Heart right ventricle (tissue), 16 donors: Measurements from ENCODE around the gene COX7C. TPM values are rescaled to one million over a fixed set of nuclear protein-coding genes. Genes with fewer than 3 reads are reported as not detected.

Experiments
- ATAC-seq, 8 donors: fragments of 200-7000 bp; cut with Tn5 transposase; one replicate each; pipeline ENCODE4 v1.9.1; 2020; ENCODE audit warnings: mild to moderate bottlenecking in 8 of 8, moderate library complexity in 8 of 8, moderate number of reproducible peaks in 1 of 8
- DNase-seq, 2 donors: peaks; one replicate each; pipeline ENCODE4 v3.0.0-alpha.2; 2020
- H3K27ac ChIP-seq, 10 donors: fragments of 200-600 bp; sonication (generic) in 2 of 10; one replicate each; pipeline versions ENCODE4 v1.5.0 to v1.8.0; 2020 to 2022; ENCODE audit warnings: mild to moderate bottlenecking in 3 of 10
- H3K27me3 ChIP-seq, 7 donors: fragments of 200-600 bp; one replicate each; pipeline ENCODE4 v1.8.0; 2021 to 2022; ENCODE audit warnings: mild to moderate bottlenecking in 2 of 7
- H3K36me3 ChIP-seq, 9 donors: fragments of 200-600 bp; sonication (generic) in 1 of 9; one replicate each; pipeline versions ENCODE4 v1.5.0 to v1.8.0; 2020 to 2022; ENCODE audit warnings: mild to moderate bottlenecking in 2 of 9
- H3K4me1 ChIP-seq, 9 donors: fragments of 200-600 bp; sonication (generic) in 1 of 9; one replicate each; pipeline versions ENCODE4 v1.5.0 to v1.8.0; 2020 to 2022; ENCODE audit warnings: mild to moderate bottlenecking in 4 of 9
- H3K4me3 ChIP-seq, 10 donors: fragments of 200-600 bp; sonication (generic) in 2 of 10; one replicate each; pipeline versions ENCODE4 v1.5.0 to v1.8.0; 2020 to 2022; ENCODE audit warnings: mild to moderate bottlenecking in 7 of 10, moderate library complexity in 2 of 10
- H3K9me3 ChIP-seq, 11 donors: fragments of 200-600 bp in 10 of 11; sonication (generic) in 2 of 11; one replicate each; pipeline versions ENCODE4 v1.5.0 to v1.8.0; 2013 to 2022; ENCODE audit warnings: mild to moderate bottlenecking in 2 of 11, control low read depth in 1 of 11, moderate library complexity in 1 of 11
- WGBS, 2 donors: extraction: QIAGEN DNeasy Blood & Tissue Kit; methylation state at CpG; one replicate each; pipeline ENCODE4 v1.1.7; 2013; ENCODE audit warnings: inconsistent platforms in 1 of 2; 5-methylcytosine and 5-hydroxymethylcytosine counted together
- intact Hi-C, 10 donors: fragments of 100-400 bp; cut with DNase I; formaldehyde crosslinking; loops; one replicate each; pipeline versions ENCODE4 v1.11.1 to v1.14.2; 2022
- polyA plus RNA-seq, 2 donors: library from polyadenylated mRNA; stranded (reverse); fragments of 200-250 nt; gene quantifications; one replicate each; pipeline ENCODE4 v1.2.3, GENCODE V29; 2013
- total RNA-seq, 10 donors: library from RNA; stranded (reverse); fragmentation: NEBNext Ultra II Directional in 3 of 10; extraction: Animal tissue kit (Norgen Biotek cat#: 25700) in 3 of 10; gene quantifications; one replicate each; pipeline versions ENCODE4 v1.2.1 to v1.2.4, GENCODE V29; 2021 to 2023
- TF ChIP-seq, protein P1 (sequence below), 9 donors: fragments of 200-600 bp; sonication (generic) in 2 of 9; IDR thresholded peaks; one replicate each; pipeline versions ENCODE4 v1.5.0 to v1.8.0; 2021 to 2022; ENCODE audit warnings: antibody characterized with exemption in 9 of 9, mild to moderate bottlenecking in 5 of 9, moderate library complexity in 1 of 9
- donor health status: Arrhythmogenic right ventricular cardiomyopathy.
- donor health status: ischemic (EF 13 %, LVEDD 7.1; RV severe dilation, severe dysfunction).
- donor health status: healthy with polysubstance abuse.
- donor health status: DM: no; HTN: yes; CAD: no.
- donor health status: DM: no; HTN: no; CAD: no.
- donor health status: ischemic (EF 25% LVEDD 6.9; RV normal size, moderate dysfunction).
- donor health status: ischemic (EF 25% LVEDD 5.7; RV mildly dilated, moderate dysfunction).
- donor health status: healthy.
- donor health status: DM: yes; HTN: yes; CAD: no.
- donor health status: Ischemic cardiomyopathy.
- donor health status: ischemic (EF 35%, LVEDD 5.7; RV mildly dilated, moderate dysfunction).
- donor health status: nonischemic (EF 11% LVEDD 7.7; RV severe dilation, severe dysfunction).
- donor health status: DM: yes; HTN: yes; CAD: no.
- donor health status: PGD.
- donor health status: ischemic (EF 29% LVEDD 5.4; RV normal size, mild dysfunction).
- donor health status: nonischemic (EF 23%, LVEDD 6.1; RV moderate dilation, normal function).

Gene COX7C
- total and polyA plus RNA-seq, 12 donors, result 1,444 to 2,559 (median 2,006) TPM

DNA sequence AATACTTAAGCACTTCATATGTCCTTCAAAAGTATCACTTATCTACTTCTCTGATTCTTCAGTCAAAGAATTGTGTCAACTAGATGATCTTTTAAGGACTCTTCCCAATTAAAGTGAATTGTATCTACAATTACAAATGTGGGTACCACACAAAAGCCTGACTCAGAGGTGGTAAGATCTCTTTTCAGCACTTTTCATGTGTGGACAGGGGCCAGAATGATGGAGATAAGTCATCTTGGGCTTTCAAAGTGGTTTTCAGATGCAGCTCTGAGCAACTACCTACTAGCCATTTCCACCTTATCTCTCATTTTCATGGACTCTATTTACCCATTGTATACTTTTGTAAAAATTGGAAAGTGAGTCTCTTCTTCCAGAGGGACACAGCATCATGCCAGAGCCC is 8.4 kb downstream of the COX7C start:
- peaks cover 0 to 5% (median 0%) of the 10 kb centered on the region in 7 donors for H3K27me3 ChIP-seq
- ATAC-seq (no peak), DNase-seq (no peak)
- H3K9me3 ChIP-seq, result no peaks in the 10 kb centered on the region
- no peak overlapping the region for H3K27ac ChIP-seq
- H3K4me1 ChIP-seq, result no peaks in the 10 kb centered on the region
- TF ChIP-seq, protein P1, sequence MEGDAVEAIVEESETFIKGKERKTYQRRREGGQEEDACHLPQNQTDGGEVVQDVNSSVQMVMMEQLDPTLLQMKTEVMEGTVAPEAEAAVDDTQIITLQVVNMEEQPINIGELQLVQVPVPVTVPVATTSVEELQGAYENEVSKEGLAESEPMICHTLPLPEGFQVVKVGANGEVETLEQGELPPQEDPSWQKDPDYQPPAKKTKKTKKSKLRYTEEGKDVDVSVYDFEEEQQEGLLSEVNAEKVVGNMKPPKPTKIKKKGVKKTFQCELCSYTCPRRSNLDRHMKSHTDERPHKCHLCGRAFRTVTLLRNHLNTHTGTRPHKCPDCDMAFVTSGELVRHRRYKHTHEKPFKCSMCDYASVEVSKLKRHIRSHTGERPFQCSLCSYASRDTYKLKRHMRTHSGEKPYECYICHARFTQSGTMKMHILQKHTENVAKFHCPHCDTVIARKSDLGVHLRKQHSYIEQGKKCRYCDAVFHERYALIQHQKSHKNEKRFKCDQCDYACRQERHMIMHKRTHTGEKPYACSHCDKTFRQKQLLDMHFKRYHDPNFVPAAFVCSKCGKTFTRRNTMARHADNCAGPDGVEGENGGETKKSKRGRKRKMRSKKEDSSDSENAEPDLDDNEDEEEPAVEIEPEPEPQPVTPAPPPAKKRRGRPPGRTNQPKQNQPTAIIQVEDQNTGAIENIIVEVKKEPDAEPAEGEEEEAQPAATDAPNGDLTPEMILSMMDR (IDR thresholded peaks at IDR 0.05), result no peak
- peaks cover 0 to 19% (median 8%) of the 10 kb centered on the region in 9 donors for H3K36me3 ChIP-seq
- H3K4me3 ChIP-seq, result no peak overlapping the region
- intact Hi-C loops, result no loop called here

DNA sequence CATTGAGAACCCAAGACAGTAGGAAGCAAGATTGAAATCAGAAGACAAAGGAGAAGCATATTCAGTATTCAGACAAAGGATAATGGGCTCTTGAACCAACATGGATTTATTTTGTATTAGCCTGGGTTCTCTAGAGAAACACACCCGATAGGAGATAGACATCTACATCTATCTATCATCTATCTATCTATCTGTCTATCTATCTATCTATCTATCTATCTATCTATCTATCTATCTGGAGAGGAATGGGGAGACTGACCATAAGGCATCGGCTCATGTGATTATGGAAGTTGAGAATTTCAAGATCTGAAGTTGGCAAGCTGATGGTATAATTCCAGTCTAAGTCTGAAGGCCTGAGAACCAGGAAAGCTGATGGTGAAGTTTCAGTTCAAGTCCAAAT is 13.4 kb downstream of the COX7C start:
- Histone ChIP-seq H3K4me1 (no peaks in the 10 kb centered on the region), H3K4me3 (no peak overlapping the region), H3K27ac (no peak overlapping the region), H3K9me3 (no peaks in the 10 kb centered on the region), H3K36me3 (no peaks in the 10 kb centered on the region), H3K27me3 (peaks cover 0 to 6% (median 0%) of the 10 kb centered on the region in 7 donors)
- no peak for DNase-seq
- TF ChIP-seq, protein P1 (IDR thresholded peaks at IDR 0.05), result no peak
- intact Hi-C loops, result no loop called here
- 89 to 91% methylated on average over 2 of the region's 2 CpGs for WGBS, 2 donors
- ATAC-seq, result no peak

DNA sequence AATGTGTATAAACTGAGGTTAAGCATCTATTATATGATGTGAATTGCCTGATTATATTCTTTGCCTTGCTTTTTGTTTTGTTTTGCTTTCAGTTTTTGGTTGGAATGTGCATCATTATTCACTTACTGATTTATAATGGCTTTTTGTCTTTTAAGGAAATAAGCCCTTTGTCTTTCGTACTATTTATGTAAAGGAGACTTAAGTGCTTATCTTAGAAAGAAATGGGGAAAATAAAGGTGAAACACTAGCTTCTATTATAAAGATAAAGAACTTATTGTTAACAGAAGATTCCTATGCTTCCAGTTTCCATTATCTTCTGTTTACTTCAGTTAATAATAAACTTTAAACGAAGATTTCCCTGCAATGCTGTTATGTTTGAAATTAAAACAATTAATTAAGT is 23.3 kb downstream of the COX7C start:
- Histone ChIP-seq H3K4me1 (no peaks in the 10 kb centered on the region), H3K27me3 (no peaks in the 10 kb centered on the region), H3K4me3 (no peak overlapping the region), H3K27ac (no peak overlapping the region), H3K36me3 (no peaks in the 10 kb centered on the region), H3K9me3 (no peaks in the 10 kb centered on the region)
- 27 to 32% methylated on average over 2 of the region's 2 CpGs for WGBS, 2 donors
- TF ChIP-seq, protein P1 (IDR thresholded peaks at IDR 0.05), result no peak
- ATAC-seq (no peak), DNase-seq (no peak)
- intact Hi-C loops, result no loop called here

DNA sequence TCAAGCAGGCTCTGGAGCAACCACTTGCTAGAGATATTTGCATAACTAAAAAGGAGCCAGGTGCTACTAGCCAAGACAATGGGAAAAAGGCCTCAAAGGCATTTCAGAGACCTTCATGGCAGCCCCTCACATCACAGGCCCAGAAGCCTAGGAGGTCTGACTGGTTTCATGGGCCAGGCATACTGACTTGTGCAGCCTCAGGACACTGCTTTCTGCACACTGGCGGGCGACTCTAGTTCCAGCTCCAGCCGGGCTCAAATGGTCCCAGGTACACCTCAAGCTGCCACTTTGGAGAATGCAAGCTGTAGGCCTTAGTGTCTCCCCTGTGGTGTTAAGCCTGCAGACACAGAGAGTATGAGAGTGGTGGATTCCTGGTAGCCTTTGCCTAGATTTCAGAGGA is 27.1 kb downstream of the COX7C start:
- no peaks in the 10 kb centered on the region for H3K4me1 ChIP-seq
- 97 to 99% methylated on average over 3 of the region's 3 CpGs for WGBS, 2 donors
- H3K4me3 ChIP-seq, result no peak overlapping the region
- TF ChIP-seq, protein P1 (IDR thresholded peaks at IDR 0.05), result no peak
- H3K27me3 ChIP-seq, result no peaks in the 10 kb centered on the region
- H3K36me3 ChIP-seq, result no peaks in the 10 kb centered on the region
- no peaks in the 10 kb centered on the region for H3K9me3 ChIP-seq
- DNase-seq (no peak), ATAC-seq (no peak)
- H3K27ac ChIP-seq, result no peak overlapping the region
- intact Hi-C loops, result no loop called here

DNA sequence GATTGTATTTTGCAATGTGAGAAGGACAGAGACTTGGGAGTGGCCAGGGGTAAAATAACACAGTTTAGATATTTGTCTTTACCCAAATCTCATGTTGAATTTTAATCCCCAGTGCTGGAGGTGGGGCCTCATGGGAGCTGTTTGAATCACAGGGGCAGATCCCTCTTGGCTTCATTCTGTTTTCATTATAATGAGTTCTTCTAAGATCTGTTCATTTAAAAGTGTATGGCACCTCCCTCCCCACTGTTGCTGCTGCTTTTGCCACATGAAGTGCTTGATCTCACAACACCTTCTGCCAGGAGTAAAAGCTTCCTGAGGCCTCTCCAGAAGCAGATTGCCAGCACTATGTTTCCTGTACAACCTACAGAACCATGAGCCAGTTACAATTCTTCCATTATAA is 28.1 kb downstream of the COX7C start:
- no peaks in the 10 kb centered on the region for H3K36me3 ChIP-seq
- H3K9me3 ChIP-seq, result no peaks in the 10 kb centered on the region
- intact Hi-C loops, result no loop called here
- no peak for DNase-seq
- no peak overlapping the region for H3K27ac ChIP-seq
- no peaks in the 10 kb centered on the region for H3K27me3 ChIP-seq
- no peaks in the 10 kb centered on the region for H3K4me1 ChIP-seq
- ATAC-seq, result no peak
- H3K4me3 ChIP-seq, result no peak overlapping the region
- TF ChIP-seq, protein P1 (IDR thresholded peaks at IDR 0.05), result no peak
